ENCODE measurements around the gene PCNA. TPM values are rescaled to one million over a fixed set of nuclear protein-coding genes. Genes with fewer than 3 reads are reported as not detected.

Gene PCNA
- total and polyA plus RNA-seq, 2 experiments from 2014 or later: 353 to 428 TPM

GRCh38 chr20:5153612-5154542 lies 34.1 kb upstream of the PCNA start:
- Mint-ChIP-seq H3K4me1 (peaks cover 23% of the 10 kb centered on the region), H3K36me3 (ENCODE audit: low read depth) (no peaks in the 10 kb centered on the region), H3K9me3 (no peaks in the 10 kb centered on the region), H3K27ac (peak overlapping the region; percentile 74), H3K27me3 (ENCODE audit: insufficient read depth, low read depth, poor library complexity) (no peaks in the 10 kb centered on the region), H3K4me3 (no peak overlapping the region)
- Histone ChIP-seq H3F3A (replicated peaks; ENCODE audit: low read depth) (no peaks in the 10 kb centered on the region), H3K27ac (ENCODE audit: low read depth) (peak overlapping the region; percentile 59; the same call in 1 of the 2 replicates), H4K20me1 (replicated peaks; ENCODE audit: insufficient read depth) (peaks cover 13% of the 10 kb centered on the region), H3K4me1 (ENCODE audit: insufficient read depth) (peaks cover 5% of the 10 kb centered on the region; the same call in 1 of the 2 replicates), H3K4me3 (no peak overlapping the region), H3K4me2 (no peak overlapping the region), H3K36me3 (ENCODE audit: insufficient read depth) (no peaks in the 10 kb centered on the region), H3K9me2 (ENCODE audit: insufficient read depth) (no peaks in the 10 kb centered on the region), H2AFZ (no peak overlapping the region), H3K79me2 (replicated peaks; ENCODE audit: insufficient read depth) (peaks cover 69% of the 10 kb centered on the region), H3K27me3 (ENCODE audit: insufficient read depth) (no peaks in the 10 kb centered on the region)
- peak; percentile 48 for ATAC-seq
- DNase-seq (ENCODE audit: low spot score): no peak
- no peak for TF ChIP-seq ZNF114 (CRISPR knock-in tag; IDR thresholded peaks at IDR 0.05)
- no peak for TF ChIP-seq STAT1 (IDR thresholded peaks at IDR 0.05; ENCODE audit: unreplicated experiment)
- TF ChIP-seq NANOG (IDR thresholded peaks at IDR 0.05; ENCODE audit: borderline replicate concordance): no peak

DNA sequence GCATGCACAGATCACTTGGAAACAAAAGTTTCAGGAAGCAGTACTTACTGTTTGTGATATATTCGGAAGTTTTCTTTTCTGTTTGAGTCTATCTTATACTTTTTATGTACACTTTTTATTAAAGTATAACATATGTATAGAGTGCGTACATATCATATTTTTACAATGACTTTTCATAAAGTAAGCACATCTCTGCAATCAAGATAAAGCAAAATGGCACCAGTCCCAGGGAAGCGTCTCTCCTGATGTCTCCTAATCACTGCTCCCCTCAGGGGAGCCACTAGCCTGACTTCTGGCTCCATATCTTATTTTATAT lies 33.4 kb upstream of the PCNA start:
- H3K27me3 ChIP-seq (ENCODE audit: insufficient read depth): no peaks in the 10 kb centered on the region
- Mint-ChIP-seq H3K27ac (no peak overlapping the region), H3K27me3 (ENCODE audit: insufficient read depth, low read depth, poor library complexity) (no peaks in the 10 kb centered on the region), H3K4me1 (peaks cover 19% of the 10 kb centered on the region), H3K36me3 (ENCODE audit: low read depth) (no peaks in the 10 kb centered on the region), H3K9me3 (no peaks in the 10 kb centered on the region), H3K4me3 (no peak overlapping the region)
- H3F3A ChIP-seq (replicated peaks; ENCODE audit: low read depth): no peaks in the 10 kb centered on the region
- ATAC-seq (no peak), DNase-seq (ENCODE audit: low spot score) (no peak)
- no peaks in the 10 kb centered on the region for H3K9me2 ChIP-seq (ENCODE audit: insufficient read depth)
- H4K20me1 ChIP-seq (replicated peaks; ENCODE audit: insufficient read depth): peaks cover 19% of the 10 kb centered on the region
- H3K79me2 ChIP-seq (replicated peaks; ENCODE audit: insufficient read depth): peaks cover 74% of the 10 kb centered on the region
- H3K4me1 ChIP-seq (ENCODE audit: insufficient read depth): no peaks in the 10 kb centered on the region; the same call in 1 of the 2 replicates
- H3K36me3 ChIP-seq (ENCODE audit: insufficient read depth): no peaks in the 10 kb centered on the region
- no peak overlapping the region for H3K4me3 ChIP-seq
- H2AFZ ChIP-seq: no peak overlapping the region
- H3K4me2 ChIP-seq: no peak overlapping the region
- no peak overlapping the region for H3K27ac ChIP-seq (ENCODE audit: low read depth)
- TF ChIP-seq POLR2AphosphoS5 (IDR thresholded peaks at IDR 0.05; ENCODE audit: low read depth) (no peak), STAT1 (IDR thresholded peaks at IDR 0.05; ENCODE audit: unreplicated experiment) (no peak), ZNF114 (CRISPR knock-in tag; IDR thresholded peaks at IDR 0.05) (no peak), ETS1 (IDR thresholded peaks at IDR 0.05) (no peak), CTCF (conservative IDR thresholded peaks at IDR 0.05; ENCODE audit: low read depth in 2 of 2) (no peak), CREB1 (CRISPR knock-in tag; IDR thresholded peaks at IDR 0.05; ENCODE audit: low read depth) (no peak), EZH2 (IDR thresholded peaks at IDR 0.05; ENCODE audit: low read depth, unreplicated experiment) (no peak), JUNB (IDR thresholded peaks at IDR 0.05; ENCODE audit: unreplicated experiment) (no peak), NANOG (IDR thresholded peaks at IDR 0.05; ENCODE audit: borderline replicate concordance) (no peak), ZNF331 (CRISPR knock-in tag; IDR thresholded peaks at IDR 0.05; ENCODE audit: low read depth) (no peak)
- TF ChIP-seq, protein P1, sequence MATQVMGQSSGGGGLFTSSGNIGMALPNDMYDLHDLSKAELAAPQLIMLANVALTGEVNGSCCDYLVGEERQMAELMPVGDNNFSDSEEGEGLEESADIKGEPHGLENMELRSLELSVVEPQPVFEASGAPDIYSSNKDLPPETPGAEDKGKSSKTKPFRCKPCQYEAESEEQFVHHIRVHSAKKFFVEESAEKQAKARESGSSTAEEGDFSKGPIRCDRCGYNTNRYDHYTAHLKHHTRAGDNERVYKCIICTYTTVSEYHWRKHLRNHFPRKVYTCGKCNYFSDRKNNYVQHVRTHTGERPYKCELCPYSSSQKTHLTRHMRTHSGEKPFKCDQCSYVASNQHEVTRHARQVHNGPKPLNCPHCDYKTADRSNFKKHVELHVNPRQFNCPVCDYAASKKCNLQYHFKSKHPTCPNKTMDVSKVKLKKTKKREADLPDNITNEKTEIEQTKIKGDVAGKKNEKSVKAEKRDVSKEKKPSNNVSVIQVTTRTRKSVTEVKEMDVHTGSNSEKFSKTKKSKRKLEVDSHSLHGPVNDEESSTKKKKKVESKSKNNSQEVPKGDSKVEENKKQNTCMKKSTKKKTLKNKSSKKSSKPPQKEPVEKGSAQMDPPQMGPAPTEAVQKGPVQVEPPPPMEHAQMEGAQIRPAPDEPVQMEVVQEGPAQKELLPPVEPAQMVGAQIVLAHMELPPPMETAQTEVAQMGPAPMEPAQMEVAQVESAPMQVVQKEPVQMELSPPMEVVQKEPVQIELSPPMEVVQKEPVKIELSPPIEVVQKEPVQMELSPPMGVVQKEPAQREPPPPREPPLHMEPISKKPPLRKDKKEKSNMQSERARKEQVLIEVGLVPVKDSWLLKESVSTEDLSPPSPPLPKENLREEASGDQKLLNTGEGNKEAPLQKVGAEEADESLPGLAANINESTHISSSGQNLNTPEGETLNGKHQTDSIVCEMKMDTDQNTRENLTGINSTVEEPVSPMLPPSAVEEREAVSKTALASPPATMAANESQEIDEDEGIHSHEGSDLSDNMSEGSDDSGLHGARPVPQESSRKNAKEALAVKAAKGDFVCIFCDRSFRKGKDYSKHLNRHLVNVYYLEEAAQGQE (IDR thresholded peaks at IDR 0.05; ENCODE audit: unreplicated experiment): no peak
